DMS53 treated with DMSO at 0.1 percent for 48 hours (cell line): ENCODE measurements around the gene OPCML.

ENCODE experiments used
- DNase-seq: peaks from one replicate; lab custom pipeline; 2025; ENCODE audit not compliant: unreplicated experiment; lab: John Stamatoyannopoulos, UW

OPCML gene

DNA sequence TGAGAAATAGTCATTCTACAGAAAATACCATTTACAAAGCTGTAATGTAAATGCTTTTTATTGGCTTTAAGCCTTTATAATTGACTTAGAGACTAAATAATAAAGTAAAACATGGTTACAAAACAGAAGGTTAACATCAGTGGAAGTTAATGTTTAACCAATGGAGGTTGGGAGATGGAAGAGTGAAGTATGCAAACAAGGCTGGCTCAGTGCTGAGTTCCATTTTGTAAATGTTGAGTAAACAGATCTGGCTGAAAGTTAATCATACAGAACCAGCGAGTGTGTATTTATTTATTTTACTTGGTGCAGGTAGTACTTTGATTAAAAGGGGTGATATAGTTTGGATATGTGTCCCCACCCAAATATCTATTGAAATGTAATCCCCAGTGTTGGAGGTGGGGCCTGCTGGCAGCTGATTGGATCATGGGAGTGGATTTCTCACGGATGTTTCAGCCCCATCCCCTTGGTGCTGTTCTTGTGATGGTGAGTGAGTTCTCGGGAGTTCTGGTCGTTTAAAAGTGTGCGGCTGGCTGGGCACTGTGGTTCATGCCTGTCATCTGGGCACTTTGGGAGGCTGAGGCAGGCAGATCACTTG, 827.4 kb downstream of the OPCML start:
- peak; percentile 90 for DNase-seq

DNA sequence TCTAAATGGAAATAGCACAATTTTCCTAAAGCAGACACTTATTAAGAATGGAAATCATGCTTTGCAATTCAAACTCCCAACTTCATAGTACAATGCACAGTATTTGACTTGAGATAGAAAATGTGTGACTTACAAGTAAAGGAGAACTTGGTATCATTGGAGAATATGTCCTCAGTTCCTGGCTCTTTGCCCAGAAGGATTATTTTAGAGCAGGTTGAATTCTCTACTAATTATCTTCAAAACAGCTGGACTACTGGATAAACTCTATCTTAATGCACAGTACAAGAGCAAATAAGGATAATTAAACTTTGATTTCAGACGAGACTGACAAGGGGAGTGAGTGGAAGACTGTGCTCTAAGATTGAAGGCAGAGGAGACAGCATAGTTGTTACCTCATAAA, 839.4 kb downstream of the OPCML start:
- no peak for DNase-seq

- no peak for DNase-seq
These were observed 840.3 kb downstream of the OPCML start for GRCh38 chr11:132691848-132692550.

- no peak for DNase-seq
These were observed 845.4 kb downstream of the OPCML start for GRCh38 chr11:132686886-132687285.

DNA sequence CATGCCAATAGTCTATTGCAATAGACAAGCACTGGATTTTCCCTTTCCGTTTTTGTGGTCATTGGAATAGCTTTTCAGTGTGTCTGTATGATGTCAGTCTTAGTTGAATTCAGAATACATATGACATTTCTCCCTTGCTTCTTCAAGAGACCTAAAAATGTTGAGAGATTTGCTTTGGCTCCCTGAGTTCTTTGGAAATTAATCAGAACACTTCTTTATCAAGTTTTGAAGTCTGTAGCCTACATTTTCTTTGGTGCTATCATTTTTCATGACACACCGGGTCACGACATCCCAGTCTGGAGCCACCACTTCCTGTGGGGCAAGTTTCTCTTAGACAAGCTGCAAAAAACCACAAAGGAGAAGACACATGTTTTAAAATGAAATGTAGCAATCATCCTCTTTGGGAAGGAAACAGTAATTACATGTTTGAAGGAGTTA, 847.1 kb downstream of the OPCML start:
- no peak for DNase-seq

DNA sequence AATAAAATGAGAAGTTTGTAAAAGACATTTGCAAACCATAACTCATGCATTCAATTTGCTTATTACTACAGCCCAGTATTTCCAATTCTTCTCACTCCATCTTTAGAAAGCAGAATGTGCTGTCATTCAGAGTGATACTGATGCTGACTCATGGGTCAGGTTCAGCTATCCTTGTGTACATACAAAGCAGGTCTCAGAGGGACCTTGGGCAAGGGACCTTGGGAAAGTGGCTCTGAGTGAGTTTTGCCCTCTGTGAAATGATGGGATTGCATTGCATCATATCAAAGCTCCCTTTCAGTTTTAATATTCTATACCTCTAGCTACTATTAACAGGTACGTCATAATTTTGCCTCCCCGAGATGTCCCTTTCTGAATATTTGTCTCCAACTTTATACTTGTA, 848.7 kb downstream of the OPCML start:
- DNase-seq = peak; percentile 3

DNA sequence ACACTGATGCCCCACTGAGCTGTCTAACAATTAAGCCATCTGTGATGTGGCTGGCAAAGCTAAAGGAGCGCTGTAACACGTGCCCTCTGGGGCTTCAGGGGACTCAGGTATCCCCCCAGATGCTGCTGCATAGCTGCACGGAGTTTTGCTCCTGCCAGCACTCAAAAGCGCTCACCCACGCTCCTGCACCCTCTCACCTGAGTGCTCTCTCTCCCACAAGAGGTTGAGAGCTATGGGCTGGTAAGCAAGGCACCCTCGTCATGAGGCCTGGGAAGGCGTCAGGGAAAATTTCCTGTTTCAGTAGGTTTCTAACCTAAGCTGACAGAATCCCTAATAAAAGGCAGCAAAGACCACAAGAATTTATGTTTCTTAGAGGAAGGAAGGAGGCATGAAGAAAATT, 850.3 kb downstream of the OPCML start:
- no peak for DNase-seq

GRCh38 chr11:132680584-132680983, 851.7 kb downstream of the OPCML start:
- no peak for DNase-seq

GRCh38 chr11:132674151-132674550, 858.1 kb downstream of the OPCML start:
- no peak for DNase-seq

GRCh38 chr11:132671851-132672370, 860.4 kb downstream of the OPCML start:
- DNase-seq = no peak

DNA sequence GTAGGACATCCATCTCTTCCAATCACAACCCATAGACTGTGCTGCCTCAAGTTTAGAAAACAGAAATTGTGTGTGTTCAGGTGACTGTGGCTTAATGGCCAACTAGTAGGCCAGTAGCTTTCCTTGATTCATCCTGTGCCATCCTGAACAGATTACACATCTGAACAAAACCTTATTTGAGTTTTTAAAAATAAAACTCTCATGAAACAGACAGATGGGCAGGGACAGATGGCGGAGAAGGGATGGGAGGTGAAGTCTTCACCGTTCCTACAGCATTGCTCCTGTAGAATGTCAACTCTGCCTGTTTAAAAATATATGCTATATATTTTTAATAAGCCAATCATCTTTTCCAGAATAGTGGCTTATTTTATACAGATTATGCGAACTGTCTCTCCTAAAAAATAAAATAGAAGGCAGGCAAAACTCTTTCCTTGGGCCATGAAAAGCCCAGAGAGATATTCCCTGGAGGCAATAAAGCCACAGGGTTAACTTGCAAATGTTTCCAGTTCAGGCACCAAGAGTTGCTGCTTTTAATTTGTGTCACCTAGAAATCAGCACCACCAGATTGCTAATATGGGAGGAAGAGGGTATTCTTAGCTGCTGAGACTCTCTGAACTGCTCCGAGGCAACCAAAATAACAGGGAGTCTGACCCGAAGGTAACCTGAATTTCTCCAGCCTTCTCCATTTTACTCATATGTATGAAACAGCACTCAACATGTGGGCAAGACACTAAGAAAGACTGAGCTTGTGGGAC, 861.2 kb downstream of the OPCML start:
- no peak for DNase-seq

- no peak for DNase-seq
These were observed 862.4 kb downstream of the OPCML start for GRCh38 chr11:132669949-132670348.

- no peak for DNase-seq
These were observed 867.1 kb downstream of the OPCML start for GRCh38 chr11:132665205-132665604.

GRCh38 chr11:132658696-132659095, 873.6 kb downstream of the OPCML start:
- no peak for DNase-seq

DNA sequence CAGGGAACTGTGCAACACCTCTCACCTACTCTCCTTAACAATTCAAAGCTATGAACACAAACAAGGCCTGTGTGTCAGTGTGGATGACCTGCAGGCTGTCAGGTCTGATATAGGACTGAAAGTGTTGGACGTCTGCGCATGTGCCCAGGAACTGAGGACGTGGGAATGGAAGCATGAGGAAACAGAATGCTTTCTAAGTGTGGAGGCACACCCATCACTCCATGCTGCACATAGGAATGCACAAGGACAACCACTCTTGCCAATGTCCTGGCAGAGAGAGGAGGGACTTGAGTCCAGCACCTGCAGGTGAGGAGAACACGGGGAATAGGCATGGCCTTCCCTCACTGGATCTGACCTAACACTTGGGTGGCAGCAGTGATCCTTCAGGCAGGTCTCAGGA, 874.3 kb downstream of the OPCML start:
- DNase-seq = no peak

- no peak for DNase-seq
These were observed 877.0 kb downstream of the OPCML start for GRCh38 chr11:132655187-132655855.

GRCh38 chr11:132653237-132653636, 879.1 kb downstream of the OPCML start:
- DNase-seq = no peak

GRCh38 chr11:132650969-132651720, 881.2 kb downstream of the OPCML start:
- DNase-seq = no peak

- no peak for DNase-seq
These were observed 883.0 kb downstream of the OPCML start for GRCh38 chr11:132649277-132649676.

DNA sequence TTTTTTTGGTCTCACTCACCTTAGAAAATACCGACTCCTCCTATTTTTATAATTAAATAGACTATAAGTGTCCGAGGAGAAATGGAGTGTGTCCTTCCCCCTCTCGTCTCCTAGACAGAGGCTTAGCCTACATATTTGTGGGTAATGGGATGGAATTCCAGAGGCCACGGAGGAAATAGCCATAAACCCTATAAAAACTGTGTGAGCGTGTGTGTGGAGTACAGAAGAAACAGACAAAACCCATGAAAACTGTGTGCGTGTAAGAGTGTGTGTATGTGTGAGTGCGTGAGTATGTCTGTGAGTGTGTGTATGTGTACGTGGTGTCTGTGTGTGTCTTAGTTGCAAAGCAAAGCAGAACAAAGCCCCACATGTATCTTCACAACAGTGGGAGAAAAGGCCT, 883.5 kb downstream of the OPCML start:
- DNase-seq = no peak

DNA sequence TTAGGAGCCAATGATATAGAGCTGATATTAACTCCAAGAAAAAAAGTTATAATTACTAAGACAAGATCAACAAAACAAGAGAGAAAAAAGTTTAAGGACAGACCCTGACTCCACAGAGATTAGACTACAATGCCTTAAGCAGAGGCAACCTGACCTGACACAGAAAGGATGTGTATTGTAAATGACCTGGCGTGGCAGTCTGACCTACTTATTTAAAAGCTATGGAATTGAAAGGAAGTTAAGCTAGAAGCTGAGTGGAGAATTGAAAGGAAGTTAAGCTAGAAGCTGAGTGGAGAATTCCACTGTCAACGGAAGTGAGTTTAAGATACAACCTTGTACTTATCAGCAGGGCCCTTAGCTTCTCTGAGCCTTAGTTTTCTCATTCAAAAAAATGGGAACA, 885.4 kb downstream of the OPCML start:
- DNase-seq = no peak
